ENCODE results near the gene VAV3.

DNA sequence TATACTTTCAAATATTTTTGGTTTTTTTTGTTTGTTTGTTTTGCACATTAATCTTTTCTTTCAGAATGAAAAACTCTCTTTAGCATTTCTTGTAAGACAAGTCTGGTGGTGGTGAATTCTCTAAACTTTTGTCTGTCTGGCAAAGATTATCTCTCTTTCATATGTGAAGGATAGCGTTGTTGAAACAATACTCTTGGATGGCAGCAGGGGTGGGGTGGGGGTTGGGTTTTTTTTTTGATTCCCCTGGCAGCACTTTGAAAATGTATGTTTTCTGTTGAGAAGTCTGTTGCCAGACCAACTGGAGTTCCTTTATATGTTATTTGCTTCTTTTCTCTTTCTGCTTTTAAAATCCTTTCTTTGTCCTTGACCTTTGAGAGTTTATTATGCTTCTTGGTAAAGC, 160.2 kb downstream of the VAV3 start:
- TF ChIP-seq, protein P1, sequence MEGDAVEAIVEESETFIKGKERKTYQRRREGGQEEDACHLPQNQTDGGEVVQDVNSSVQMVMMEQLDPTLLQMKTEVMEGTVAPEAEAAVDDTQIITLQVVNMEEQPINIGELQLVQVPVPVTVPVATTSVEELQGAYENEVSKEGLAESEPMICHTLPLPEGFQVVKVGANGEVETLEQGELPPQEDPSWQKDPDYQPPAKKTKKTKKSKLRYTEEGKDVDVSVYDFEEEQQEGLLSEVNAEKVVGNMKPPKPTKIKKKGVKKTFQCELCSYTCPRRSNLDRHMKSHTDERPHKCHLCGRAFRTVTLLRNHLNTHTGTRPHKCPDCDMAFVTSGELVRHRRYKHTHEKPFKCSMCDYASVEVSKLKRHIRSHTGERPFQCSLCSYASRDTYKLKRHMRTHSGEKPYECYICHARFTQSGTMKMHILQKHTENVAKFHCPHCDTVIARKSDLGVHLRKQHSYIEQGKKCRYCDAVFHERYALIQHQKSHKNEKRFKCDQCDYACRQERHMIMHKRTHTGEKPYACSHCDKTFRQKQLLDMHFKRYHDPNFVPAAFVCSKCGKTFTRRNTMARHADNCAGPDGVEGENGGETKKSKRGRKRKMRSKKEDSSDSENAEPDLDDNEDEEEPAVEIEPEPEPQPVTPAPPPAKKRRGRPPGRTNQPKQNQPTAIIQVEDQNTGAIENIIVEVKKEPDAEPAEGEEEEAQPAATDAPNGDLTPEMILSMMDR (IDR thresholded peaks at IDR 0.05) = no peak
- no peak for TF ChIP-seq POLR2A (IDR thresholded peaks at IDR 0.05)

All from adrenal gland (tissue), 5 donors.